SK-N-SH (cell line): ENCODE measurements around the gene SLX4IP. TPM values are rescaled to one million over a fixed set of nuclear protein-coding genes. Genes with fewer than 3 reads are reported as not detected.

Experiments
- CTCF ChIA-PET: fragments of 300-600, 350-600 bp; formaldehyde crosslinking; extraction: SDS; loops from one replicate; lab custom pipeline; 2021; lab: Yijun Ruan, JAX
- POLR2A ChIA-PET: fragments of 350-600 bp; sonication (Branson Sonifier 250); formaldehyde crosslinking; extraction: SDS; loops from one replicate; lab custom pipeline; 2020; ENCODE audit warnings: antibody characterized with exemption, inconsistent platforms; lab: Yijun Ruan, JAX
- DNase-seq: peaks from one replicate; pipeline ENCODE4 v3.0.0; 2012
- H2AFZ ChIP-seq: fragments of 200-600 bp; sonication (generic); 2 replicates; pipeline ENCODE4 v1.8.1; 2016; ENCODE audit warnings: antibody characterized with exemption, mild to moderate bottlenecking, low read depth
- H3F3A ChIP-seq: fragments of 200-600 bp; sonication (generic); replicated peaks from 2 replicates; pipeline ENCODE3; 2016; ENCODE audit warnings: antibody characterized with exemption, mild to moderate bottlenecking; ENCODE audit not compliant: insufficient read depth
- H3K27ac ChIP-seq, 2 experiments: fragments of 200-500 bp in 1 of 2; fragments of 200-600 bp in 1 of 2; sonication (Bioruptor generic) in 1 of 2; sonication (generic), shearing (Covaris generic) in 1 of 2; 2 replicates each; pipeline versions ENCODE4 v1.5.1 to v1.6.1; 2014 to 2016; ENCODE audit warnings: low read depth in 2 of 2, inconsistent platforms in 1 of 2, low read length in 1 of 2, mild to moderate bottlenecking in 1 of 2, mixed read lengths in 1 of 2
- H3K27me3 ChIP-seq: fragments of 200-600 bp; sonication (generic), shearing (Covaris generic); 2 replicates; pipeline ENCODE4 v1.6.1; 2016; ENCODE audit warnings: mixed run types; ENCODE audit not compliant: insufficient read depth
- H3K36me3 ChIP-seq, 2 experiments: fragments of 200-500 bp in 1 of 2; fragments of 200-600 bp in 1 of 2; sonication (Bioruptor generic) in 1 of 2; sonication (generic) in 1 of 2; replicated peaks in 1 of 2; 2 replicates each; pipeline versions ENCODE3 to v1.5.1; 2014 to 2016; ENCODE audit warnings: low read length in 1 of 2, mild to moderate bottlenecking in 1 of 2; ENCODE audit not compliant: insufficient read depth in 2 of 2, control insufficient read depth in 1 of 2
- H3K4me1 ChIP-seq, 2 experiments: fragments of 200-500 bp in 1 of 2; fragments of 200-600 bp in 1 of 2; sonication (Bioruptor generic) in 1 of 2; sonication (generic), shearing (Covaris generic) in 1 of 2; 2 replicates each; pipeline versions ENCODE4 v1.5.1 to v1.6.1; 2014 to 2016; ENCODE audit warnings: low read depth in 1 of 2, low read length in 1 of 2, mixed run types in 1 of 2; ENCODE audit not compliant: insufficient read depth in 2 of 2, control insufficient read depth in 1 of 2
- H3K4me2 ChIP-seq: fragments of 200-600 bp; sonication (generic), shearing (Covaris generic); 2 replicates; pipeline ENCODE4 v1.6.1; 2017; ENCODE audit warnings: mixed run types
- H3K4me3 ChIP-seq, 2 experiments: fragments of 200-500 bp in 1 of 2; fragments of 200-600 bp in 1 of 2; sonication (Bioruptor generic) in 1 of 2; sonication (generic), shearing (Covaris generic) in 1 of 2; 2 replicates each; pipeline versions ENCODE4 v1.5.1 to v1.8.1; 2014 to 2016; ENCODE audit warnings: low read depth in 2 of 2, inconsistent platforms in 1 of 2, low read length in 1 of 2, mild to moderate bottlenecking in 1 of 2, mixed read lengths in 1 of 2, moderate library complexity in 1 of 2
- H3K79me2 ChIP-seq: fragments of 200-600 bp; sonication (generic); 2 replicates; pipeline ENCODE4 v1.8.1; 2017; ENCODE audit warnings: mild to moderate bottlenecking; ENCODE audit not compliant: insufficient read depth
- H3K9ac ChIP-seq: fragments of 200-600 bp; sonication (generic); 2 replicates; pipeline ENCODE4 v1.6.1; 2017; ENCODE audit warnings: mixed run types
- H3K9me2 ChIP-seq: fragments of 200-600 bp; sonication (generic); 2 replicates; pipeline ENCODE4 v1.6.1; 2017; ENCODE audit warnings: mixed run types
- H3K9me3 ChIP-seq: fragments of 200-600 bp; sonication (generic); 2 replicates; pipeline ENCODE4 v1.6.1; 2017; ENCODE audit warnings: mixed run types, mild to moderate bottlenecking, moderate library complexity
- H4K20me1 ChIP-seq: fragments of 200-600 bp; sonication (generic); 2 replicates; pipeline ENCODE4 v1.6.1; 2017; ENCODE audit warnings: mild to moderate bottlenecking, mixed run types; ENCODE audit not compliant: insufficient read depth
- CHD2 ChIP-seq: fragments of 150-350 bp; IDR thresholded peaks from 2 replicates; pipeline ENCODE4 v1.6.1; 2018; ENCODE audit warnings: low read length; ENCODE audit not compliant: partially characterized antibody
- CTCF ChIP-seq: fragments of 200-600 bp; sonication (generic); IDR thresholded peaks from 2 replicates; pipeline ENCODE4 v1.6.1; 2017; ENCODE audit warnings: antibody characterized with exemption, mild to moderate bottlenecking, moderate library complexity
- EP300 ChIP-seq, 2 experiments: IDR thresholded peaks; 2 replicates each; pipeline versions ENCODE4 v1.4.0 to v1.6.1; 2012; ENCODE audit warnings: borderline replicate concordance in 1 of 2, low read depth in 1 of 2, low read length in 1 of 2
- EZH2phosphoT487 ChIP-seq: fragments of 200-600 bp; sonication (generic); IDR thresholded peaks from 2 replicates; pipeline ENCODE4 v1.6.1; 2017; ENCODE audit warnings: low read depth, mixed run types, mild to moderate bottlenecking, antibody characterized with exemption, moderate library complexity, borderline replicate concordance
- FOSL2 ChIP-seq: IDR thresholded peaks from 2 replicates; pipeline ENCODE4 v1.4.0; 2012; ENCODE audit warnings: low read depth, mild to moderate bottlenecking, moderate library complexity, borderline replicate concordance
- FOXJ3 ChIP-seq: sonication (generic); formaldehyde crosslinking; IDR thresholded peaks from 2 replicates; pipeline ENCODE4 v1.5.1; 2020; ENCODE audit warnings: mild to moderate bottlenecking, missing genetic modification reagents
- FOXM1 ChIP-seq: IDR thresholded peaks from 2 replicates; pipeline ENCODE4 v1.4.0; 2012; ENCODE audit warnings: low read depth, mild to moderate bottlenecking
- GATA2 ChIP-seq: sonication (generic); formaldehyde crosslinking; IDR thresholded peaks from 2 replicates; pipeline ENCODE4 v1.5.0; 2020; ENCODE audit warnings: mild to moderate bottlenecking, missing genetic modification reagents
- JUND ChIP-seq: IDR thresholded peaks from 2 replicates; pipeline ENCODE4 v1.4.0; 2012
- MAX ChIP-seq: IDR thresholded peaks from 2 replicates; pipeline ENCODE4 v1.4.0; 2012; ENCODE audit warnings: low read depth
- MXI1 ChIP-seq: IDR thresholded peaks from 2 replicates; pipeline ENCODE4 v1.6.1; 2012; ENCODE audit warnings: mild to moderate bottlenecking, low read depth, low read length, improper control_type of control experiment
- NFIC ChIP-seq: IDR thresholded peaks from 2 replicates; pipeline ENCODE4 v1.4.0; 2012; ENCODE audit warnings: borderline replicate concordance
- NRF1 ChIP-seq: IDR thresholded peaks from 2 replicates; pipeline ENCODE4 v1.6.1; 2012; ENCODE audit warnings: low read depth, mild to moderate bottlenecking, low read length
- PBX3 ChIP-seq: IDR thresholded peaks from 2 replicates; pipeline ENCODE4; 2012
- POLR2AphosphoS5 ChIP-seq: IDR thresholded peaks from 2 replicates; pipeline ENCODE4 v1.6.1; 2012; ENCODE audit warnings: low read depth, low read length
- RAD21 ChIP-seq: IDR thresholded peaks from 2 replicates; pipeline ENCODE4 v1.6.1; 2012; ENCODE audit warnings: mild to moderate bottlenecking, low read length
- RCOR1 ChIP-seq: fragments of 150-350 bp; IDR thresholded peaks from 2 replicates; pipeline ENCODE4 v1.6.1; 2017; ENCODE audit warnings: antibody characterized with exemption, low read length
- REST ChIP-seq: IDR thresholded peaks from 2 replicates; pipeline ENCODE4 v1.6.1; 2012; ENCODE audit warnings: mild to moderate bottlenecking, low read depth, low read length, moderate library complexity
- RXRA ChIP-seq: IDR thresholded peaks from 2 replicates; pipeline ENCODE4 v1.4.0; 2012; ENCODE audit warnings: low read depth, mild to moderate bottlenecking, borderline replicate concordance
- SIN3A ChIP-seq: IDR thresholded peaks from 2 replicates; pipeline ENCODE4 v1.6.1; 2012; ENCODE audit warnings: low read depth, mild to moderate bottlenecking, low read length, moderate library complexity, borderline replicate concordance
- TAF1 ChIP-seq: IDR thresholded peaks from 2 replicates; pipeline ENCODE4 v1.6.1; 2012; ENCODE audit warnings: low read depth, mild to moderate bottlenecking, low read length, moderate library complexity, borderline replicate concordance
- TCF12 ChIP-seq: IDR thresholded peaks from 2 replicates; pipeline ENCODE4 v1.4.0; 2012
- USF1 ChIP-seq: IDR thresholded peaks from 2 replicates; pipeline ENCODE4 v1.4.0; 2012; ENCODE audit warnings: low read depth, borderline replicate concordance
- USF2 ChIP-seq: fragments of 150-350 bp; IDR thresholded peaks from 2 replicates; pipeline ENCODE4 v1.6.1; 2017; ENCODE audit warnings: antibody characterized with exemption, low read length, low read depth, borderline replicate concordance
- WGBS: methylation state at CpG from one replicate; pipeline ENCODE4 v1.1.6; 2017; ENCODE audit warnings: low lambda C conversion rate; 5-methylcytosine and 5-hydroxymethylcytosine counted together
- polyA plus RNA-seq, 3 experiments: library from polyadenylated mRNA; depleted of rRNA; stranded (reverse); fragments of >200 nt; gene quantifications; 2 replicates each; pipeline ENCODE4 v1.2.3, GENCODE V29; 2012

SLX4IP gene
- polyA plus RNA-seq, 1 of the 3 experiments (the other 2 are of a cell fraction): 1.3 TPM

GRCh38 chr20:10654630-10655029 is 219.5 kb downstream of the SLX4IP start:
- TF ChIP-seq USF1 (no peak), FOSL2 (no peak), PBX3 (0 out of 2 replicates have a peak, but pooled peaks have one; percentile 10), RCOR1 (peak; percentile 73; the same call in 1 of the 2 replicates), MXI1 (0 out of 2 replicates have a peak, but pooled peaks have one; percentile 52), REST (no peak), RXRA (no peak), FOXM1 (no peak), SIN3A (no peak), CHD2 (peak; percentile 52), NFIC (no peak), TAF1 (no peak), EP300 (IDR thresholded peaks at IDR 0.05; ENCODE audit: borderline replicate concordance in 1 of 2, low read depth in 1 of 2, low read length in 1 of 2) (peak in 1 of 2 experiments; percentile 62; a peak in 1 of 4 replicates), POLR2AphosphoS5 (no peak), CTCF (no peak), USF2 (no peak), EZH2phosphoT487 (no peak), MAX (no peak), RAD21 (0 out of 2 replicates have a peak, but pooled peaks have one; percentile 19), GATA2 (CRISPR knock-in tag) (peak; percentile 97), FOXJ3 (CRISPR knock-in tag) (peak; percentile 80; the same call in 1 of the 2 replicates), TCF12 (peak; percentile 14; the same call in 1 of the 2 replicates), NRF1 (no peak), JUND (no peak)
- Histone ChIP-seq H3K79me2 (peaks cover 79% of the 10 kb centered on the region), H2AFZ (no peak overlapping the region), H4K20me1 (peaks cover 13% of the 10 kb centered on the region; the same call in 1 of the 2 replicates), H3K9me2 (no peaks in the 10 kb centered on the region), H3K4me3 (no peak overlapping the region), H3K27me3 (no peaks in the 10 kb centered on the region), H3K9ac (no peak overlapping the region; the same call in 1 of the 2 replicates), H3F3A (peaks cover 23% of the 10 kb centered on the region), H3K4me1 (peaks cover 36 to 49% of the 10 kb centered on the region in 2 experiments), H3K9me3 (no peaks in the 10 kb centered on the region), H3K4me2 (peak overlapping the region; percentile 32; the same call in 1 of the 2 replicates), H3K27ac (peak overlapping the region; percentile 19 to 77; a peak in 2 of 4 replicates), H3K36me3 (peaks cover 13 to 81% of the 10 kb centered on the region in 2 experiments)
- peak; percentile 69 for DNase-seq
- WGBS: 65% methylated on average over 7 of the region's 7 CpGs
- ChIA-PET POLR2A (no interaction called here), CTCF (interaction anchor here (0.8 to 2.0 kb wide), 3 partner anchors 11 to 551 kb away, joined by 3 to 5 read pairs (median 3); partner anchors contain the start of gene JAG1)
